GM18909 (cell line): Measurements from ENCODE around the gene ALOX12.
"Not testable (repeated sequence)": the region's sequence is repeated elsewhere in the genome, so short reads cannot be mapped to it uniquely, and the experiment has no call there.

Experiments
- ATAC-seq: cut with Tn5 transposase; IDR thresholded peaks from one replicate; pipeline ENCODE4 v1.9.1; 2021; ENCODE audit warnings: mild to moderate bottlenecking; ENCODE audit not compliant: unreplicated experiment, poor library complexity

Gene ALOX12

DNA sequence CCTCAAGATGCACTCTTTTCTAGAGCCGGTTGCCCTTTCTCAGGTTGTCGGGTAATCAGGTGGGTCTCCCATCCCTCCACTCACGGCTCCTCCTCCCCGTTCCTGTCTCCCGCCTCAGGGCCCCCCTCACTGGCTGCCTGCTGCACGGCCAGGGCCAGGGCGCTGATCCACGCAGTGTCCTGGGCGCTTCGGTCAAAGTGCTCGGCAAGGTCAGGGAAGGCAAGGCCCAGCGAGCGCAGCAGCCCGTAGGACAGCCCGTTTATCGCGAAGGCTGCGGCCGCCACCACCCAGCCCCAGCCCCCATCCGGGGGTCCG is 47.3 kb downstream of the ALOX12 start:
- ATAC-seq = no peak

DNA sequence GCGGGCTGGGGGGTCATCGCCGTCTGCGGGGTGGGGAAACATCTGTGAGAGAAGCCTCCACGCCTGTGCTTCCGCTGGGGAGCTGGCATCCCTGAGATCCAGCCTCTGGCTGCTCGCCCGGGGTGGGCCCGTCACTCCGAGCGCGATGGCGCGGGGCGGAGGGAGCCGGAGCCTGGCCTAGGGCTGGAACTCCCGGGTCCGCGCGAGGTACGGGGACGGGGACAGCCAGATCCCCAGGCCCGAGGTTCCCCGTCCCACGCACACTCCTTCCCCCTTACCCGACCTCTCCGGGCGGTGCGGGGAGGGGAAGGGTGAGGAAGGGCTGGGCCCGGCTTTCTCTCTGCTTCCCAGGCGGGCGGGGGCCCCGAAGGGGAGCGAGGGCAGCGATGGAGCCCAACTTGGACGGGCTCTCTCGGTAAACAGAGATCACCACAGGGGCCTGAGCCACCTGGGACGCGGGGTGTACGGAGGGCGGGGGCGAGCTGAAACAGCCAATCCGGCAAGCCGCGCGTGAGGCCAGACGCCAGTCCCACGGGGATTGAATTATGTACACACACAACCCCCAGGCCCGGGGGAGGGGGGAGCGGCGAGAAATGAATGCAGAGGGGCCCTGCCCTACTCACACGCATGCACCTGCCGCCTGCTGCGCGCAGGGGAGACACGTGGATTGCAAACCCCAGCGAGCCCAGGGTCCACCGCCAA is 47.8 kb downstream of the ALOX12 start, which contains the start of gene SLC16A11:
SLC16A11 (minus strand) TSS at position 596 of the 702 bp plus-strand sequence; CDS start at position 17, 579 bp downstream.
- ATAC-seq = no peak

DNA sequence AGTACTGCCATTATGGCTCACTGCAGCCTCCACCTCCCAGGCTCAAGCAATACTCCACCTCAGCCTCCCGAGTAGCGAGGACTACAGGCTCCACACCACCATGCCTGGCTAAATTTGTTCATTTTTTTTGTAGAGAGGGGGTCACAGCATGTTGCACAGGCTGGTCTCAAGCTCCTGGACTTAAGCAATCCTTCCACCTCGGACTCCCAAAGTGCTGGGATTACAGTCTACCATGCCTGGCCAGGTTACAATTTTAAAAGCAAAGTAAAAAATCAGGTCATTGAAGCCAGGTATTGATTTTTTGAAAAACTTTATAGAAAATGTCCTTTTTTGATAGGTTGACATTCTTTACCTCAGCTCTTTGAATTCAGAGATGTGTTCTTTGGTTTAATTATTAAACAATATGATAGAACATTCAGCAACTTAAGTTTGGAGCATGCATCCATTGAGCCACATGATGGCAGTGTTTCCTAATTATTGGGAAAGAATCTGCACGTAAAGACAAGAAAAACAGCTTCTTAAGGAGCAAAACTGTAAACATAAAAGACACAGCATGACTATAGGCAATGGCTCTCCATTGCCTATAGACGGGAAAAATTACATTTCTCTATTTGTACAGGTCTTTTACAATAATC is 49.8 kb downstream of the ALOX12 start:
- no peak for ATAC-seq

DNA sequence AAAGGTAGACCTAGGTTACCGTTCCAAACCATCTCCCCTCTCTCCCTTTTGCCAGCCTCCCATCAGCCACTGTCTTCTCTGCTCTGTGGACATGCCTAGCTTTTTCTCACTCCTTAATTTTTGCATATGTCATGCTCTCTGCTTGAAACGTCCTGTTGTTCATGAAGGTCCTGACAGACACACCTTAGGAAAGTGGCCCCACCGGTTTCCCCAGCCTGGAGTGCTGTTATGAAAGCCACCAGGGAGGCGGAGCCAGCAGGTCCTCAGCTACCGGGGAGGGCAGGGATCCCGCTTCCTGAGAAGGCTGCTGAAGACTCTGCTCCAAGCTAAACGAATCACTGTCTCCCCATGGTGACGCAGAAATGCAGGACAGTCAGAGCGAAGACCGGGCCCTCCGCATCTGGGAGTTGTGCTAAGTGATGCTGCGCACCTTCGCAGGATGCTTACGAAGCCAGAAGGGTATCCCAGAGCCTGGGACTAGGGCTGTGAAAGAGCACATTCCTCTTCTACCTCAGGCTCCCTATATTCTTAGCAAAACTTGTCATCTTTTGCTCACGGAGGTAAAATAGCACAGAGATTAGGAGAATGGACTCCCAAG is 50.4 kb downstream of the ALOX12 start:
- ATAC-seq = no peak

DNA sequence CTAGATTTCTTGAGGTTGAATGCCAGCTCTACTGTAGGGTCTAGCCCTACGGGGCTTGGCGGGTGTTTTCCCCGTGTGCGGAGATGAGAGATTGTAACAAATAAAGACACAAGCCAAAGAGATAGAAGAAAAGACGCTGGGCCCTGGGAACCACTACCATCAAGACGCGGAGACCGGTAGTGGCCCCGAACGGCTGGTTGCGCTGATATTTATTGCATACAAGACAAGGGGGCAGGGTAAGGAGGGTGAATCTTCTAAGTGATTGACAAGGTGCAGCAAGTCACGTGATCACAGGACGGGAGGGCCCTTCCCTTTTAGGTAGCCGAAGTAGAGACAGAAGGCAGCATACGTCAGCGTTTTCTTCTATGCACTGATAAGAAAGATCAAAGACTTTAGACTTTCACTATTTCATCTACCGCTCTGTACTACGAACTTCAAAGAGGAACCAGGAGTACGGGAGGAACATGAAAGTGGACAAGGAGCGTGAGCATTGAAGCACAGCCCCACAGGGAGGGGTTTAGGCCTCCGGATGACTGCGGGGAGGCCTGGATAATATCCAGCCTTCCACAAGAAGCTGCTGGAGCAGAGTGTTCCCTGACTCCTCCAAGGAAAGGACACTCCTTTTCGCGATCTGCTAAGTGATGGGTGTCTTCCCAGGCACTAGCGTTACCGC is 51.0 kb downstream of the ALOX12 start:
- not testable (repeated sequence) for ATAC-seq

DNA sequence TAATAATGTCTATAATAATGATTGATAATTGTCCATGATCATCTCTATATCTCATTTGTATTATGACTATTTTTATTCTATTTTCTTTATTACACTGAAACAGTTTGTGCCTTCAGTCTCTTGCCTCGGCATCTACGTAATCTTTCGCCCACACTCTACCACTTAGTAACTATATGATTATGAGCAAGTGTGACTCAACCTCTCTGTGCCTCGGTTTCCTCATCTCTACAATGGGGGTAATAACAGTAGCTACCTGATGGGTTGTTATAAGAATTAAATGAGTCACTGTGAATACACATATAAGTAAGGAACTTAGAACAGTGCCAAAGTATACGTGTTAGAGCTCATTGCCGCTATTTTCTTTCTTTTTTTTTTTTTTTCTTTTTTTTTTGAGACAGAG is 51.7 kb downstream of the ALOX12 start:
- ATAC-seq = no peak

DNA sequence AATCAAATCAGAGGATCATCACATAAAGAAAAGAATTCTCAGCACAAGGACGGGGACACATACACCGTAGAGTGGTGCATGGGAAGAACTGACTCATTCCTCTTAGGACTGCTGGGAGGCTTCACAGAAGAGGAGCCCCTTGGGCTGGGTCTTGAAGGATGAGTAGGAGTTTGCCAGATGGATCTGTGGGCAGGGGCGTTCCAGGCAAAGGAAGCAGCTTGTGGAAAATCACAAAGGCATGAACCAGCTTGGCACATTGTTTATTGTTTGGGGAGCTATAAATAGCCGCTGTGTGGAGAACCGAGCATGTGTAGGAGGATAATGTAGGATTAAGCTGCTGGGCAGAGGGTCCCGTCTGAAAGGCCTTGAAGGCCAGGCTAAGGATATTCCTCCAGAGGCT is 53.1 kb downstream of the ALOX12 start:
- no peak for ATAC-seq

DNA sequence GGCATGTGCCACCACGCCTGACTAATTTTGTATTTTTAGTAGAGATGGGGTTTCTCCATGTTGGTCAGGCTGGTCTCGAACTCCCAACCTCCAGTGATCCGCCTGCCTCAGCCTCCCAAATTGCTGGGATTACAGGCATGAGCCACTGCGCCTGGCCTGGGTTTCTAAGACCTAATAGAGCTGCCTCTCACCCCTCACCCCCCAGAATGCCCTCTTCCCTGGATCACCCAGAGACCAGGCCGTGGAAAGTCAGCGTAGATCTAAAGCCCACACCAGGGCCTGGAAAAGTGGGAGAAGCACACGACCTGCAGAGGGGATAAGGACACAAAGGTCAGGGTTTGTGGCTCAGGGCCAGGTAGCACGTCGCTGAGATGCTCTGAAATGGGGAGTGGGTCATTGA is 54.7 kb downstream of the ALOX12 start:
- not testable (repeated sequence) for ATAC-seq

DNA sequence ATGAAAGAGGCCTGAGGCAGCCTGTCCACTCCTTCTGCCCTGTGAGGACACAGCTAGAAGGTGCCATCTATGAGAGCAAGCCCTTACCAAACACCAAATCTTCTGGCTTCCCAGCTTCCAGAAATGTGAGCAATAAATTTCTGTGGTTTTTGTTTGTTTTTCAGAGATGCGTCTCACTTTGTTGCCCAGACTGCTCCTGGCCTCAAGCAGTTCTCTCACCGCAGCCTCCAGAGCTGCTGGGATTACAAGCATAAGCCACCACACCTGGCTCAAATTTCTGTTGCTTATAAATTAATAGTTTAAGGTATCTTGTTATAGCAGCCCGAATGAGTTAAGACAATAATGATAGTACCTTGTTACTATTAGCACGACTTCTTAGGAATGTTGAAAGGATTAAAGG is 60.5 kb downstream of the ALOX12 start:
- no peak for ATAC-seq

DNA sequence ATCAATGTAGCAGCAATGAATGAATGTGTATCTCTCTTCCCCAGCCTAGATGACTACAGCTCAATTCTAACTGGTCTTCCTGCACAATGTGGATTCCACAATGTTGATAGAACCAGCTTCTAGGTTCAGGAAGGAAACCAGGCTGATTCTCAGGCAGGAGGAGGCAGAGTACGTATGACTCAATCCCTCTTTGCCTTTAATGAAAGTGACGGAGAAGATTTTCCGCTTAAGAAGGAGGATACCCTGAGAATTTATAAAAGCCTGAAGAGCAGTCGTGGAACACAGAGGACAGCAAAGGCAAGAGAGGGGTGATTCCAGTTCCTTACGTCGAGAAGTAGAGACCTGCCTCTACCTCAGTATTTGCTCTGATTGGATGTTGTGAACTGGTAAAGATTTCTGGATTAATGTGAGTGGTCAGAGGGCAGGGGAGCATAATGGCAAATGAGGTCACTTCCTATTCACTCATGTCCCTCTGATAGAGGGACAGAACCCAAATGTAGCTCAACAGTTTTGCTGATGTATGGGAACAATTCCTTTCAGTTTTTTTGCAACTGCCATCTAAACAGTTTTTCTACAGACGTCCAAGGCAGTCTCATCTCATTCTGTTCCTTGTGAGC is 63.1 kb downstream of the ALOX12 start:
- ATAC-seq = no peak
